ENCODE data around the gene TEK. TPM values are rescaled to one million over a fixed set of nuclear protein-coding genes. Genes with fewer than 3 reads are reported as not detected.
"Not testable (repeated sequence)": the region's sequence is repeated elsewhere in the genome, so short reads cannot be mapped to it uniquely, and the experiment has no call there.

TEK gene
- total and polyA plus RNA-seq, 2 experiments from 2014 or later = 1.9 to 9.4 TPM

- Mint-ChIP-seq H3K4me3 (no peak overlapping the region), H3K27ac (no peak overlapping the region), H3K27me3 (ENCODE audit: insufficient read depth, low read depth, poor library complexity) (no peaks in the 10 kb centered on the region), H3K36me3 (ENCODE audit: low read depth) (no peaks in the 10 kb centered on the region; the same call in 2 of the 3 replicates), H3K4me1 (no peaks in the 10 kb centered on the region), H3K9me3 (peaks cover 12% of the 10 kb centered on the region)
- DNase-seq (ENCODE audit: low spot score) (no peak), ATAC-seq (no peak)
- H3K36me3 ChIP-seq (ENCODE audit: insufficient read depth) = peaks cover 4% of the 10 kb centered on the region; the same call in 1 of the 2 replicates
- H3K4me3 ChIP-seq = no peak overlapping the region
- TF ChIP-seq REST (IDR thresholded peaks at IDR 0.05; ENCODE audit: unreplicated experiment) (no peak), STAT1 (IDR thresholded peaks at IDR 0.05; ENCODE audit: unreplicated experiment) (no peak)
- H4K20me1 ChIP-seq (replicated peaks; ENCODE audit: insufficient read depth) = no peaks in the 10 kb centered on the region
- H3K4me1 ChIP-seq (ENCODE audit: insufficient read depth) = no peaks in the 10 kb centered on the region
- H2AFZ ChIP-seq = no peak overlapping the region
- no peaks in the 10 kb centered on the region for H3K27me3 ChIP-seq (ENCODE audit: insufficient read depth)
- no peaks in the 10 kb centered on the region for H3K79me2 ChIP-seq (replicated peaks; ENCODE audit: insufficient read depth)
- no peaks in the 10 kb centered on the region for H3F3A ChIP-seq (replicated peaks; ENCODE audit: low read depth)
- H3K4me2 ChIP-seq = no peak overlapping the region
- H3K27ac ChIP-seq (ENCODE audit: low read depth) = no peak overlapping the region
- H3K9me2 ChIP-seq (ENCODE audit: insufficient read depth) = no peaks in the 10 kb centered on the region; the same call in 1 of the 2 replicates
Measured at GRCh38 chr9:27090711-27091110, 18.3 kb upstream of the TEK start.

GRCh38 chr9:27092496-27092895 is 16.5 kb upstream of the TEK start:
- H3K4me1 Mint-ChIP-seq; H3K79me2 ChIP-seq (replicated peaks; ENCODE audit: insufficient read depth); H2AFZ ChIP-seq; H3K4me2 ChIP-seq; ATAC-seq; H4K20me1 ChIP-seq (replicated peaks; ENCODE audit: insufficient read depth); H3F3A ChIP-seq (replicated peaks; ENCODE audit: low read depth); H3K36me3 ChIP-seq (ENCODE audit: insufficient read depth); DNase-seq (ENCODE audit: low spot score); H3K27ac ChIP-seq (ENCODE audit: low read depth); H3K36me3 Mint-ChIP-seq (ENCODE audit: low read depth); H3K4me1 ChIP-seq (ENCODE audit: insufficient read depth); H3K27me3 ChIP-seq (ENCODE audit: insufficient read depth); H3K4me3 Mint-ChIP-seq; H3K27me3 Mint-ChIP-seq (ENCODE audit: insufficient read depth, low read depth, poor library complexity); H3K4me3 ChIP-seq; H3K9me2 ChIP-seq (ENCODE audit: insufficient read depth); H3K27ac Mint-ChIP-seq: not testable (repeated sequence)
- H3K9me3 Mint-ChIP-seq = peaks cover 12% of the 10 kb centered on the region

DNA sequence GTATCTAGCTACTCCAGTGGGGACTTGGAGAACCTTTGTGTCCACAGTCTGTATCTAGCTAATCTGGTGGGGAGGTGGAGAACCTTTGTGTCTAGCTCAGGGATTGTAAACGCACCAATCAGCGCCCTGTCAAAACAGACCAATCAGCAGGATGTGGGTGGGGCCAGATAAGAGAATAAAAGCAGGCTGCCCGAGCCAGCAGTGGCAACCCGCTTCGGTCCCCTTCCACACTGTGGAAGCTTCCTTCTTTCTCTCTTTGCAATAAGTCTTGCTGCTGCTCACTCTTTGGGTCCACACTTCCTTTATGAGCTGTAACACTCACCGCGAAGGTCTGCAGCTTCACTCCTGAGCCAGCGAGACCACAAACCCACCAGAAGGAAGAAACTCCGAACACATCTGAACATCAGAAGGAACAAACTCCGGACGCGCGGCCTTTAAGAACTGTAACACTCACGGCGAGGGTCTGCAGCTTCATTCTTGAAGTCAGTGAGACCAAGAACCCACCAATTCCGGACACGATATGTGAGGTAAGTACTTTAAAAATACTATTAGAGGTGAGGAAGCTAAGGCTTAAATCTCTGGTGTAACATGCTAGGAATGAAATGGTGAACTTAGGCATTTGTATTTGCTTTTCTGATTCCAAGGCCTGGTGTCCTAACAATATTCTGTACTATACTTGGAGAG is 15.5 kb upstream of the TEK start:
- not testable (repeated sequence) for H3K4me1 ChIP-seq (ENCODE audit: insufficient read depth); H3K4me1 Mint-ChIP-seq; H3K4me3 Mint-ChIP-seq; DNase-seq (ENCODE audit: low spot score); H3K36me3 ChIP-seq (ENCODE audit: insufficient read depth); H3K79me2 ChIP-seq (replicated peaks; ENCODE audit: insufficient read depth); H3K36me3 Mint-ChIP-seq (ENCODE audit: low read depth); H3K27me3 Mint-ChIP-seq (ENCODE audit: insufficient read depth, low read depth, poor library complexity); H3K27ac Mint-ChIP-seq; H3F3A ChIP-seq (replicated peaks; ENCODE audit: low read depth); ATAC-seq; H3K27me3 ChIP-seq (ENCODE audit: insufficient read depth); H2AFZ ChIP-seq; H4K20me1 ChIP-seq (replicated peaks; ENCODE audit: insufficient read depth); H3K4me3 ChIP-seq; H3K4me2 ChIP-seq; H3K9me2 ChIP-seq (ENCODE audit: insufficient read depth); H3K27ac ChIP-seq (ENCODE audit: low read depth)
- H3K9me3 Mint-ChIP-seq = peaks cover 12% of the 10 kb centered on the region

Data from GM23338 (cell line).